Measurements from ENCODE around the gene DHRS13. TPM values are rescaled to one million over a fixed set of nuclear protein-coding genes. Genes with fewer than 3 reads are reported as not detected.
"Not testable (repeated sequence)": the region's sequence is repeated elsewhere in the genome, so short reads cannot be mapped to it uniquely, and the experiment has no call there.

The DHRS13 gene
- total RNA-seq, 1 donor from 2014 or later: 10.1 TPM

GRCh38 chr17:28882154-28882895 is 20.6 kb downstream of the DHRS13 start:
- DNase-seq: no peak

- DNase-seq: no peak
Measured at GRCh38 chr17:28881533-28882056, 21.3 kb downstream of the DHRS13 start.

- DNase-seq: no peak
Measured at GRCh38 chr17:28880572-28880945, 22.3 kb downstream of the DHRS13 start.

- DNase-seq: no peak
Measured at GRCh38 chr17:28879886-28880571, 22.9 kb downstream of the DHRS13 start.

- DNase-seq: no peak
Measured at GRCh38 chr17:28878981-28879380, 23.9 kb downstream of the DHRS13 start.

GRCh38 chr17:28878158-28878910 is 24.5 kb downstream of the DHRS13 start:
- no peak for DNase-seq

GRCh38 chr17:28877150-28877711 is 25.6 kb downstream of the DHRS13 start:
- not testable (repeated sequence) for DNase-seq

GRCh38 chr17:28875848-28876550 is 26.9 kb downstream of the DHRS13 start:
- DNase-seq: no peak

GRCh38 chr17:28874750-28875149 is 28.1 kb downstream of the DHRS13 start:
- DNase-seq: no peak

GRCh38 chr17:28873839-28874238 is 29.0 kb downstream of the DHRS13 start:
- no peak for DNase-seq

- no peak for DNase-seq
Measured at GRCh38 chr17:28871056-28871579, 31.8 kb downstream of the DHRS13 start.

GRCh38 chr17:28867276-28867675 is 35.6 kb downstream of the DHRS13 start:
- DNase-seq: no peak

- no peak for DNase-seq
Measured at GRCh38 chr17:28865946-28866752, 36.7 kb downstream of the DHRS13 start.

- DNase-seq: no peak
Measured at GRCh38 chr17:28864991-28865849, 37.7 kb downstream of the DHRS13 start.

GRCh38 chr17:28863953-28864352 is 38.9 kb downstream of the DHRS13 start:
- DNase-seq: no peak

- no peak for DNase-seq
Measured at GRCh38 chr17:28862561-28862960, 40.3 kb downstream of the DHRS13 start.

GRCh38 chr17:28861393-28862203 is 41.3 kb downstream of the DHRS13 start:
- DNase-seq: no peak

- DNase-seq: no peak
Measured at GRCh38 chr17:28860363-28860808, 42.5 kb downstream of the DHRS13 start.

Data from skin of body (tissue), 2 donors.